ENCODE data around the gene BMP4. TPM values are rescaled to one million over a fixed set of nuclear protein-coding genes. Genes with fewer than 3 reads are reported as not detected.

The BMP4 gene
- total and polyA plus RNA-seq, 8 donors, result 14.0 to 98.4 (median 81.3) TPM

GRCh38 chr14:53947094-53947445 is 9.6 kb downstream of the BMP4 start:
- no peak for ATAC-seq
- intact Hi-C loops (cut with DNase I), result no loop called here
- peaks cover 0 to 55% of the 10 kb centered on the region in 2 donors for H3K27me3 ChIP-seq
- H3K4me1 ChIP-seq, result peaks cover 0 to 4% of the 10 kb centered on the region in 2 donors
- H3K36me3 ChIP-seq, result no peaks in the 10 kb centered on the region
- peak overlapping the region in 1 of 2 donors; percentile 20 for H3K4me3 ChIP-seq
- H3K27ac ChIP-seq, result no peak overlapping the region
- DNase-seq, result no peak
- no peaks in the 10 kb centered on the region for H3K9me3 ChIP-seq
- TF ChIP-seq CTCF (IDR thresholded peaks at IDR 0.05), result no peak

GRCh38 chr14:53946404-53947093 is 10.1 kb downstream of the BMP4 start:
- Histone ChIP-seq H3K36me3 (no peaks in the 10 kb centered on the region), H3K27me3 (peaks cover 0 to 50% of the 10 kb centered on the region in 2 donors), H3K9me3 (no peaks in the 10 kb centered on the region), H3K4me1 (peaks cover 0 to 4% of the 10 kb centered on the region in 2 donors), H3K4me3 (peak overlapping the region; percentile 11 to 20), H3K27ac (no peak overlapping the region)
- peak in 1 of 4 donors; percentile 78 for DNase-seq
- peak; percentile 58 for ATAC-seq
- intact Hi-C loops (cut with DNase I), result no loop called here
- no peak for TF ChIP-seq CTCF (IDR thresholded peaks at IDR 0.05)

GRCh38 chr14:53946071-53946403 is 10.6 kb downstream of the BMP4 start:
- ATAC-seq (no peak), DNase-seq (peak in 1 of 4 donors; percentile 65)
- no peaks in the 10 kb centered on the region for H3K36me3 ChIP-seq
- TF ChIP-seq CTCF (IDR thresholded peaks at IDR 0.05), result no peak
- intact Hi-C loops (cut with DNase I), result no loop called here
- peaks cover 0 to under 1% of the 10 kb centered on the region in 2 donors for H3K4me1 ChIP-seq
- no peaks in the 10 kb centered on the region for H3K9me3 ChIP-seq
- no peak overlapping the region for H3K4me3 ChIP-seq
- no peak overlapping the region for H3K27ac ChIP-seq
- peaks cover 0 to 48% of the 10 kb centered on the region in 2 donors for H3K27me3 ChIP-seq

GRCh38 chr14:53943751-53944083 is 12.9 kb downstream of the BMP4 start:
- Histone ChIP-seq H3K36me3 (no peaks in the 10 kb centered on the region), H3K4me3 (no peak overlapping the region), H3K9me3 (no peaks in the 10 kb centered on the region), H3K4me1 (no peaks in the 10 kb centered on the region), H3K27ac (no peak overlapping the region), H3K27me3 (peaks cover 0 to 43% of the 10 kb centered on the region in 2 donors)
- intact Hi-C loops (cut with DNase I), result no loop called here
- DNase-seq, result no peak
- no peak for ATAC-seq
- no peak for TF ChIP-seq CTCF (IDR thresholded peaks at IDR 0.05)

- H3K9me3 ChIP-seq, result no peaks in the 10 kb centered on the region
- no peak overlapping the region for H3K27ac ChIP-seq
- intact Hi-C loops (cut with DNase I), result no loop called here
- H3K36me3 ChIP-seq, result no peaks in the 10 kb centered on the region
- H3K27me3 ChIP-seq, result peaks cover 0 to 39% of the 10 kb centered on the region in 2 donors
- DNase-seq, result no peak
- no peaks in the 10 kb centered on the region for H3K4me1 ChIP-seq
- H3K4me3 ChIP-seq, result no peak overlapping the region
- ATAC-seq, result peak; percentile 43
- TF ChIP-seq CTCF (IDR thresholded peaks at IDR 0.05), result no peak
Observed at GRCh38 chr14:53942970-53943750, 13.5 kb downstream of the BMP4 start.

Data from left lung (tissue), 10 donors.